ENCODE results near the gene AFM. TPM values are rescaled to one million over a fixed set of nuclear protein-coding genes. Genes with fewer than 3 reads are reported as not detected.

Gene AFM
- total RNA-seq, 1 experiment from 2014 or later: not detected

- Histone ChIP-seq H3K4me2 (ENCODE audit: insufficient read depth, insufficient read length, low read length) (no peak overlapping the region), H2BK20ac (ENCODE audit: low read depth, low read length, poor library complexity, severe bottlenecking) (no peak overlapping the region), H4K91ac (ENCODE audit: insufficient read length, low read depth, low read length) (no peak overlapping the region), H3K79me2 (ENCODE audit: insufficient read depth, low read length) (no peaks in the 10 kb centered on the region), H2BK12ac (ENCODE audit: insufficient read length, low read depth, low read length) (no peak overlapping the region), H3K27ac (ENCODE audit: insufficient read length, low read depth, low read length) (no peak overlapping the region), H4K5ac (ENCODE audit: insufficient read length, low read depth, low read length) (no peak overlapping the region), H3K4ac (ENCODE audit: low read depth, low read length) (no peak overlapping the region), H2AFZ (ENCODE audit: low read length) (no peak overlapping the region), H2BK15ac (ENCODE audit: low read depth, low read length) (no peak overlapping the region), H3T11ph (ENCODE audit: low read length) (no peak overlapping the region), H3K9me3 (ENCODE audit: control insufficient read depth, low read depth, low read length) (no peaks in the 10 kb centered on the region), H3K9ac (ENCODE audit: extremely low read depth, insufficient read length, low read length) (no peak overlapping the region), H3K27me3 (ENCODE audit: insufficient read depth, low read length) (no peaks in the 10 kb centered on the region), H2BK120ac (ENCODE audit: low read depth, low read length, poor library complexity, severe bottlenecking) (no peak overlapping the region), H3K18ac (ENCODE audit: insufficient read length, low read depth, low read length) (no peak overlapping the region), H2AK5ac (ENCODE audit: insufficient read length, low read length) (no peak overlapping the region), H3K56ac (ENCODE audit: insufficient read length, low read depth, low read length) (no peak overlapping the region), H3K4me1 (ENCODE audit: insufficient read depth, low read length) (no peaks in the 10 kb centered on the region), H2BK5ac (ENCODE audit: insufficient read length, low read length) (no peak overlapping the region), H3K14ac (ENCODE audit: insufficient read depth, low read length) (no peak overlapping the region), H3K23ac (ENCODE audit: insufficient read length, low read depth, low read length) (no peak overlapping the region), H4K20me1 (ENCODE audit: control insufficient read depth, insufficient read depth, insufficient read length) (no peaks in the 10 kb centered on the region), H4K8ac (replicated peaks; ENCODE audit: insufficient read length, low read depth, low read length) (no peak overlapping the region), H3K79me1 (ENCODE audit: insufficient read depth, low read depth, low read length, poor library complexity, severe bottlenecking) (no peaks in the 10 kb centered on the region), H3K23me2 (ENCODE audit: insufficient read length, low read depth, low read length, poor library complexity, severe bottlenecking) (no peaks in the 10 kb centered on the region)
- Mint-ChIP-seq H3K27ac (no peak overlapping the region), H3K4me1 (no peaks in the 10 kb centered on the region), H3K9me3 (no peaks in the 10 kb centered on the region), H3K4me3 (no peak overlapping the region), H3K36me3 (ENCODE audit: insufficient read depth in 1 of 3, low read depth in 3 of 3) (no peaks in the 10 kb centered on the region; a peak in 1 of 7 replicates), H3K27me3 (ENCODE audit: low read depth) (no peaks in the 10 kb centered on the region)
- no peak for DNase-seq
- no peak for TF ChIP-seq CTCF (conservative IDR thresholded peaks at IDR 0.05)
- WGBS (ENCODE audit: extremely low coverage, insufficient read length, low lambda C conversion rate): no CpG with 5 or more reads among the region's 1 CpG
Measured at GRCh38 chr4:73527196-73527595, 45.7 kb downstream of the AFM start.
